Purkinje cell (primary cell): ENCODE measurements around the gene ACSF3. TPM values are rescaled to one million over a fixed set of nuclear protein-coding genes. Genes with fewer than 3 reads are reported as not detected.

ENCODE experiments used
- polyA plus RNA-seq: library from polyadenylated mRNA; unstranded; fragments of >200 nt; fragmentation: Nextera tagmentation; gene quantifications from 2 replicates; pipeline ENCODE4 v1.2.1, GENCODE V29; 2014

Gene ACSF3
- 4.7 and 5.4 TPM in 2 replicates for polyA plus RNA-seq

GRCh38 chr16:89093602-89094251 is at the start of gene ACSF3:
TSS of gene ACSF3 (plus strand) at chr16:89093852. CDS start at chr16:89100682, 6,830 bp downstream.

GRCh38 chr16:89171216-89172170 is 77.8 kb downstream of the ACSF3 start, which contains the start of gene CDH15:
TSS of gene CDH15 (plus strand) at chr16:89171748. CDS start at chr16:89171832, 84 bp downstream.

GRCh38 chr16:89200124-89200849 is 106.6 kb downstream of the ACSF3 start, which contains the start of gene SLC22A31:
TSS of gene SLC22A31 (minus strand) at chr16:89200537. CDS start at chr16:89200501, 36 bp downstream.

Other genes with a start within 250 kb of the ACSF3 start
- gene GALNS, start 236.9 kb upstream of the ACSF3 start, polyA plus RNA-seq = 6.4 and 7.4 TPM in 2 replicates
- 97.9 and 106 TPM in 2 replicates for gene TRAPPC2L, start 236.7 kb upstream of the ACSF3 start, polyA plus RNA-seq
- gene PABPN1L, start 227.2 kb upstream of the ACSF3 start, polyA plus RNA-seq = not detected in 2 replicates
- 0.07 and 1.1 TPM in 2 replicates for gene CBFA2T3, start 116.6 kb upstream of the ACSF3 start, polyA plus RNA-seq
- not detected in 2 replicates for gene CDH15, start 77.9 kb downstream of the ACSF3 start, polyA plus RNA-seq
- 0.38 TPM in 1 of 2 replicates, not detected in the other for gene SLC22A31, start 106.7 kb downstream of the ACSF3 start, polyA plus RNA-seq
- 0.53 and 0.85 TPM in 2 replicates for gene ZNF778, start 123.9 kb downstream of the ACSF3 start, polyA plus RNA-seq